Measurements from ENCODE around the gene CYB5R4. TPM values are rescaled to one million over a fixed set of nuclear protein-coding genes. Genes with fewer than 3 reads are reported as not detected.
"Not testable (repeated sequence)": the region's sequence is repeated elsewhere in the genome, so short reads cannot be mapped to it uniquely, and the experiment has no call there.

The CYB5R4 gene
- total RNA-seq, 1 donor from 2014 or later: 13.0 TPM

DNA sequence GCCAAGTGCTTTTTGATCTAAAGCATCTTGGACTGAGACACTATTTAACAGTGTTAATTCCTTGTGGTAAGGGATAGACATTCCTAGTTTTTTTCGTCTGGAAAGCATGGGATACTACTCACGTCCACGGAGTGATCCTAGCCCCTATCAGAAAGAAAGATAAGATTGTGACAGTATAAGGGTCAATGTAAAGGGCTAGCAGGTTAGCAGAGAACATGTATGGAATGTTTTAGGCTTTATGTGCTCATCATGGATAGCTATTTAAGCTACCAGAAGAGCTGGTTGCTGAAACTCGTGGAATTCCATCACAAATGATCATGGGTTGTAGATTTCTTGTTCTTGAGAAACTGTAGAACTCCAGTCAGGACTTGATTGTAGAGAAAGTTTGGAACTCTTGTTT lies 32.1 kb downstream of the CYB5R4 start:
- Mint-ChIP-seq H3K27me3 (ENCODE audit: low read depth) (no peaks in the 10 kb centered on the region), H3K4me3 (ENCODE audit: unreplicated experiment) (no peak overlapping the region), H3K4me1 (ENCODE audit: low read depth) (no peaks in the 10 kb centered on the region), H3K36me3 (ENCODE audit: low read depth) (peaks cover 7% of the 10 kb centered on the region), H3K9me3 (ENCODE audit: low read depth) (peaks cover 12% of the 10 kb centered on the region), H3K27ac (ENCODE audit: unreplicated experiment) (no peak overlapping the region)
- no peak for DNase-seq (ENCODE audit: low spot score)
- TF ChIP-seq, protein P1, sequence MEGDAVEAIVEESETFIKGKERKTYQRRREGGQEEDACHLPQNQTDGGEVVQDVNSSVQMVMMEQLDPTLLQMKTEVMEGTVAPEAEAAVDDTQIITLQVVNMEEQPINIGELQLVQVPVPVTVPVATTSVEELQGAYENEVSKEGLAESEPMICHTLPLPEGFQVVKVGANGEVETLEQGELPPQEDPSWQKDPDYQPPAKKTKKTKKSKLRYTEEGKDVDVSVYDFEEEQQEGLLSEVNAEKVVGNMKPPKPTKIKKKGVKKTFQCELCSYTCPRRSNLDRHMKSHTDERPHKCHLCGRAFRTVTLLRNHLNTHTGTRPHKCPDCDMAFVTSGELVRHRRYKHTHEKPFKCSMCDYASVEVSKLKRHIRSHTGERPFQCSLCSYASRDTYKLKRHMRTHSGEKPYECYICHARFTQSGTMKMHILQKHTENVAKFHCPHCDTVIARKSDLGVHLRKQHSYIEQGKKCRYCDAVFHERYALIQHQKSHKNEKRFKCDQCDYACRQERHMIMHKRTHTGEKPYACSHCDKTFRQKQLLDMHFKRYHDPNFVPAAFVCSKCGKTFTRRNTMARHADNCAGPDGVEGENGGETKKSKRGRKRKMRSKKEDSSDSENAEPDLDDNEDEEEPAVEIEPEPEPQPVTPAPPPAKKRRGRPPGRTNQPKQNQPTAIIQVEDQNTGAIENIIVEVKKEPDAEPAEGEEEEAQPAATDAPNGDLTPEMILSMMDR (IDR thresholded peaks at IDR 0.05): no peak

DNA sequence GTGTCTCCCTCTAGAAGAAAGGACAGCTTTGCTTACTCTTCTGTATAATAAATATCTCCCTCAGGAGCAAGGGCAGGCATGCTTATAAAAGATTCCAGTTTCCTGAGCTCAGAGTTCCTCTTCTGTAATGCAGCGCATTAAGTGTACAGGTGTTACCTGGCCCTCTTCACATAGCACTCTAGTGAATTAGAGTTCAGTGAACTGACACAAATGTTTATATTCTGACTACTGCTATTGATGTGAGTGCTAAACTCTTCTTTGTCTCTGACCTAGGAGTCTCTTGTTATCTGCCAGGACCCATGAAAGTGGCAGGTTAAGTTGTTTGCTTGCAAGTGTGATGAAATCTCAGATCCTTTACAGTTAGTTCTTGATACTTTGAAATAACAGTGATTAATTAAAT lies 33.5 kb downstream of the CYB5R4 start:
- peaks cover 7% of the 10 kb centered on the region for H3K36me3 Mint-ChIP-seq (ENCODE audit: low read depth)
- no peak overlapping the region for H3K4me3 Mint-ChIP-seq (ENCODE audit: unreplicated experiment)
- DNase-seq (ENCODE audit: low spot score): no peak
- TF ChIP-seq, protein P1 (IDR thresholded peaks at IDR 0.05): no peak
- H3K9me3 Mint-ChIP-seq (ENCODE audit: low read depth): peaks cover 12% of the 10 kb centered on the region
- H3K27ac Mint-ChIP-seq (ENCODE audit: unreplicated experiment): no peak overlapping the region
- H3K4me1 Mint-ChIP-seq (ENCODE audit: low read depth): no peaks in the 10 kb centered on the region
- H3K27me3 Mint-ChIP-seq (ENCODE audit: low read depth): no peaks in the 10 kb centered on the region

DNA sequence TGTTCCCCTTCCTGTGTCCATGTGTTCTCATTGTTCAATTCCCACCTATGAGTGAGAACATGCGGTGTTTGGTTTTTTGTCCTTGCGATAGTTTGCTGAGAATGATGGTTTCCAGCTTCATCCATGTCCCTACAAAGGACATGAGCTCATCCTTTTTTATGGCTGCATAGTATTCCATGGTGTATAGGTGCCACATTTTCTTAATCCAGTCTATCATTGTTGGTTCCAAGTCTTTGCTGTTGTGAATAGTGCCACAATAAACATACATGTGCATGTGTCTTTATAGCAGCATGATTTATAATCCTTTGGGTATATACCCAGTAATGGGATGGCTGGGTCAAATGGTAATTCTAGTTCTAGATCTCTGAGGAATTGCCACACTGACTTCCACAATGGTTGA lies 37.6 kb downstream of the CYB5R4 start:
- peaks cover 15% of the 10 kb centered on the region for H3K9me3 Mint-ChIP-seq (ENCODE audit: low read depth)
- not testable (repeated sequence) for H3K27ac Mint-ChIP-seq (ENCODE audit: unreplicated experiment); H3K27me3 Mint-ChIP-seq (ENCODE audit: low read depth); H3K4me1 Mint-ChIP-seq (ENCODE audit: low read depth); H3K4me3 Mint-ChIP-seq (ENCODE audit: unreplicated experiment); DNase-seq (ENCODE audit: low spot score); H3K36me3 Mint-ChIP-seq (ENCODE audit: low read depth)

DNA sequence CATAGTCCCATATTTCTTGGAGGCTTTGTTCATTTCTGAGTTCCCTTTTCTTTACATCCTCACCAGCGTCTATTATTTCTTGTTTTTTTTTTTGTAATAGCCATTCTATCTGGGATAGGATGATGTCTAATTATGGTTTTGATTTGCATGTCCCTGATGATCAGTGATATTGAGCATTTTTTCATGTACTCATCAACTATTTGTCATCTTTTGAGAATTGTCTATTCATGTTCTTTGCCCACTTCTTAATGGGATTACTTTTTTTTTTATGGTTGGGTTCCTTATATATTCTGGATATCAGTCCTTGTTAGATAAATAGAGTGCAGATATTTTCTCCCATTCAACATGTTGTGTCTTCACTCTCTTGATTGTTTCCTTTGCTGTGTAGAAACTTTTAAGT lies 42.1 kb downstream of the CYB5R4 start:
- H3K4me1 Mint-ChIP-seq (ENCODE audit: low read depth): peaks cover 9% of the 10 kb centered on the region
- peaks cover 6% of the 10 kb centered on the region for H3K36me3 Mint-ChIP-seq (ENCODE audit: low read depth)
- no peak overlapping the region for H3K27ac Mint-ChIP-seq (ENCODE audit: unreplicated experiment)
- H3K27me3 Mint-ChIP-seq (ENCODE audit: low read depth): no peaks in the 10 kb centered on the region
- no peak for DNase-seq (ENCODE audit: low spot score)
- H3K4me3 Mint-ChIP-seq (ENCODE audit: unreplicated experiment): no peak overlapping the region
- TF ChIP-seq, protein P1 (IDR thresholded peaks at IDR 0.05): no peak
- H3K9me3 Mint-ChIP-seq (ENCODE audit: low read depth): peaks cover 27% of the 10 kb centered on the region

DNA sequence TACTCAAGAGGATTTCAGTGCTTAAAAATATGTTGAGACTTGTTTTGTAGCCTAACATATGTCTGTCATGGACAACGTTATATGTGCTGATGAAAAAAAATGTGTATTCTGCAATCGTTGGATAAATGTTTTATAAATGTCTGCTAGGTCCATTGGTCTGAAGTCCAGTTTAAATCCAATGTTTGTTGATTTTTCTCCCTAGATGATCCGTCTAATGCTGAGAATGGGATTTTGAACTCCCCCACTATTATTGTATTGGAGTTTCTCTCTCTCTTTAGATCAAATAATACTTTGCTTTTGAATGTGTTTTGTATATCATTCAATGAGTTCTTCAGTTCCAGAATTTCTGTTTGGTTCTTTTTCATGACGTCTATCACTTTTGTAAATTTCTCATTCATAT lies 44.9 kb downstream of the CYB5R4 start:
- no peak overlapping the region for H3K4me3 Mint-ChIP-seq (ENCODE audit: unreplicated experiment)

DNA sequence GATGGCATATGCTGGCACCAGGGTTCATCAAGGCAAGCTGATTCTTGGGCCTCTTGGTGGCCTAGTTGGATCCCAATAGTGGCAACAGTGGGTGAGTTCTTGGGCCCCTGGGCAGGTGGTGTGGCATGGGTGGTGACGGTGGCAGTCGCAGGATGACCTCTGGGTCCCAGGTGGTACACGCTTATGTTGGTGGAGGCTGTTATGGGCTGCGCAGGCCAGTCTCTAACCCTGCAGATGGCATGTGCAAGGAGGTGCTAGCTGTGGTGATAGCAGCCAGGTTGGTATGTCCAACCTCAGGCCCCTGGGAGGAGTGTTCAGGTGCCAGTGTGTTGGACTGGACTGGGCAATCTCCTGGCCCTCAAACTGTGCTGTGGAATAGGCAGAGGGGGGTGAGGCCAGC lies 46.2 kb downstream of the CYB5R4 start:
- TF ChIP-seq, protein P1 (IDR thresholded peaks at IDR 0.05): no peak
- no peak overlapping the region for H3K4me3 Mint-ChIP-seq (ENCODE audit: unreplicated experiment)
- no peak overlapping the region for H3K27ac Mint-ChIP-seq (ENCODE audit: unreplicated experiment)
- peaks cover 26% of the 10 kb centered on the region for H3K9me3 Mint-ChIP-seq (ENCODE audit: low read depth)
- no peak for DNase-seq (ENCODE audit: low spot score)
- peaks cover 20% of the 10 kb centered on the region for H3K4me1 Mint-ChIP-seq (ENCODE audit: low read depth)
- no peaks in the 10 kb centered on the region for H3K27me3 Mint-ChIP-seq (ENCODE audit: low read depth)
- H3K36me3 Mint-ChIP-seq (ENCODE audit: low read depth): peaks cover 4% of the 10 kb centered on the region

More for the DNA sequence above, 44.9 kb downstream of the CYB5R4 start:
- Mint-ChIP-seq H3K27me3 (ENCODE audit: low read depth) (no peaks in the 10 kb centered on the region), H3K4me1 (ENCODE audit: low read depth) (peaks cover 15% of the 10 kb centered on the region), H3K9me3 (ENCODE audit: low read depth) (peaks cover 31% of the 10 kb centered on the region), H3K27ac (ENCODE audit: unreplicated experiment) (no peak overlapping the region), H3K36me3 (ENCODE audit: low read depth) (peaks cover 6% of the 10 kb centered on the region)
- TF ChIP-seq, protein P1 (IDR thresholded peaks at IDR 0.05): no peak
- no peak for DNase-seq (ENCODE audit: low spot score)

DNA sequence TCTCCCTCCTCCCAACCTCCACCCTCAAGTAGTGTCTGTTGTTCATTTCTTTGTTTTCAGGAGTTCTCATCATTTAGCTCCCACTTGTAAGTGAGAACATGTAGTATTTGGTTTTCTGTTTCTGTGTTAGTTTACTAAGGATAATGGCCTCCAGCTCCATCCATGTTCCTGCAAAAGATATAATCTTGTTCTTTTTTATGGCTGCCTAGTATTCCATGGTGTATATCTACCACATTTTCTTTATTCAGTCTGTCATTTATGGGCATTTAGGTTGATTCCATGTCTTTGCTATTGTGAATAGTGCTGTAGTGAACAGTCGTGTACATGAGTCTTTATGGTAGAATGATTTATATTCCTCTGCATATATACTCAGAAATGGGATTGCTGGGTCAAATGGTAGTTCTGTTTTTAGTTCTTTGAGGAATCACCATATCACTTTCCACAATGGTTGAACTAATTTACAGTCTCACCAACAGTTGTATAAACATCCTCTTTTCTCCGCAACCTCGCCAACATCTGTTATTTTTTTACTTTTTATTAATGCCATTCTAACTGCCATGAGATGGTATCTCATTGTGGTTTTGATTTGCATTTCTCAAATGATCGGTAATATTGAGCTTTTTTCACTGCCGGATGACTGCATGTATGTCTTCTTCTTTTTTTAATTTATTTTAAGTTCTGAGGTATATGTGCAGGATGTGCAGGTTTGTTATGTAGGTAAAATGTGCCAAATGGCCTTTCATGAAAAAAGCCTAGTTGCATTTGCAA lies 48.3 kb downstream of the CYB5R4 start:
- not testable (repeated sequence) for H3K27ac Mint-ChIP-seq (ENCODE audit: unreplicated experiment)

More for the DNA sequence above, 48.3 kb downstream of the CYB5R4 start:
- H3K4me3 Mint-ChIP-seq (ENCODE audit: unreplicated experiment); H3K27me3 Mint-ChIP-seq (ENCODE audit: low read depth); DNase-seq (ENCODE audit: low spot score); H3K36me3 Mint-ChIP-seq (ENCODE audit: low read depth): not testable (repeated sequence)
- Mint-ChIP-seq H3K4me1 (ENCODE audit: low read depth) (peaks cover 17% of the 10 kb centered on the region), H3K9me3 (ENCODE audit: low read depth) (peaks cover 19% of the 10 kb centered on the region)
